NCI-H2227 treated with DMSO at 0.1 percent for 48 hours (cell line): Measurements from ENCODE around the gene AK3.
"Not testable (repeated sequence)": the region's sequence is repeated elsewhere in the genome, so short reads cannot be mapped to it uniquely, and the experiment has no call there.

Experiments
- DNase-seq: peaks from one replicate; lab custom pipeline; 2025; lab: John Stamatoyannopoulos, UW

Gene AK3

DNA sequence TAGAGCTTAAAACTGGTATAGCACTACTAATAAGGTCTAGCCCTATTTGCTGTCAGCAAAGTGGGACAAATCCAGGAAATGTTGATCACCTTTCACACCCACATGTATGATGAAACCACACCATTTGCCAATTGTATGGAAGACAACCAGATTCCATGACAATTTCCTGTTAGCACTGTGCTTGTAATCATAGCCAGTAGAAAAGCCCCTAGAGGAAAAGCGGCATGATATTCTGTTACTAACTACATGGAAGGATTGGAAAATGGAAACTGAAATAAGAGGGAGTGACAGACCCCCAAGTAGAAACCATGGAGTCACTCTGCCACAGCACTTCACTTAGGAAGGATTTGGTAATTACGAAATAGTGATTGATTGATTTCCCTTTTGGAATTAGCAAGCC, 75.6 kb downstream of the AK3 start:
- DNase-seq, result no peak

DNA sequence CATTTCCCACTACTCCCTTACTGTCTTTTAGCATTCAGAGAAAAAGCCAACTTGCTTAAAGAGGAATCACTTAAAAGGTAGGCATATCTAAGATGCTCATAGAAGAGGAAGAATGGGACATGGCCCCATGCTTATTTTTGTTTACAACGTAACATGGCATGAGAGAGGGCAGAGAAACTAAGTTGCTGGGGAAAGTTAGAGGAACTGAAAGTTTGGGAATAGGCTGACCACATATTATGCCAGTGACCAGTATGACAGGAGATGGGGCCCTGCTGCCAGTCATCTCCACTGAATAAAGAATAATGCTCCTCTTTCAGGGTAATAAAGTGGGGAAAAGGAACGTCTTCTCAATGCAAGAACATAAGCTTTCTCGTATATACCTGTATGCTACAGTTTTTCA, 77.0 kb downstream of the AK3 start:
- no peak for DNase-seq

DNA sequence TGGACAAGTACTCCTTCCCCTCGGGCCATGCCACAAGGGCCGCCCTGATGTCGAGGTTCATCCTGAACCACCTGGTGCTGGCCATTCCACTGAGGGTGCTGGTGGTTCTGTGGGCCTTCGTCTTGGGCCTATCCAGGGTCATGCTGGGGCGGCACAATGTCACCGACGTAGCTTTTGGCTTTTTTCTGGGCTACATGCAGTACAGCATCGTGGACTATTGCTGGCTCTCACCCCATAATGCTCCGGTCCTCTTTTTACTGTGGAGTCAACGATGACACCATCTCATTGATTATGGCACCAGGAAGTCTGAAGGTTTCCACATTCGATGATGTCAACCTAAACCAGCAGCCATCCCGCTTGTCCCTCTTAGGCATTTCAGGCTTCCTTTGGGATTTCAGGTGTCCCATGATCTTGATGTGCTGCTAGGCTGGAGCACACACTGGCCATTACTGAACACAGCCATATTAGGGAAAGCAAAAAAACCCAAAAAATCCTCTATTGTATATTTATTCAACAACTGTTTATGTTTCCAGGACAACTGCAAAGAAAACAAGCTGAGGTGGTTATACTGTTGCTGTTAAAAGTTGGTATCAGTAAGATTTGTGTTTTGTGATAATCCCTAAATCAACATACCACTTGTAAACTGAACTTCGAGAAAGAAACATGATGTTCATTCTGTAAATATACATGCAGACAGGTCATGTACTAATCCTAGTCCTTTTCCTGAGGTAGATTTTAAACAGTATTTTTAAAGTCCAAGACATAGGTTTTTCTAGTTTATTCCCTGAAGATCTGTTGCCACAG, 77.8 kb downstream of the AK3 start:
- DNase-seq, result no peak

DNA sequence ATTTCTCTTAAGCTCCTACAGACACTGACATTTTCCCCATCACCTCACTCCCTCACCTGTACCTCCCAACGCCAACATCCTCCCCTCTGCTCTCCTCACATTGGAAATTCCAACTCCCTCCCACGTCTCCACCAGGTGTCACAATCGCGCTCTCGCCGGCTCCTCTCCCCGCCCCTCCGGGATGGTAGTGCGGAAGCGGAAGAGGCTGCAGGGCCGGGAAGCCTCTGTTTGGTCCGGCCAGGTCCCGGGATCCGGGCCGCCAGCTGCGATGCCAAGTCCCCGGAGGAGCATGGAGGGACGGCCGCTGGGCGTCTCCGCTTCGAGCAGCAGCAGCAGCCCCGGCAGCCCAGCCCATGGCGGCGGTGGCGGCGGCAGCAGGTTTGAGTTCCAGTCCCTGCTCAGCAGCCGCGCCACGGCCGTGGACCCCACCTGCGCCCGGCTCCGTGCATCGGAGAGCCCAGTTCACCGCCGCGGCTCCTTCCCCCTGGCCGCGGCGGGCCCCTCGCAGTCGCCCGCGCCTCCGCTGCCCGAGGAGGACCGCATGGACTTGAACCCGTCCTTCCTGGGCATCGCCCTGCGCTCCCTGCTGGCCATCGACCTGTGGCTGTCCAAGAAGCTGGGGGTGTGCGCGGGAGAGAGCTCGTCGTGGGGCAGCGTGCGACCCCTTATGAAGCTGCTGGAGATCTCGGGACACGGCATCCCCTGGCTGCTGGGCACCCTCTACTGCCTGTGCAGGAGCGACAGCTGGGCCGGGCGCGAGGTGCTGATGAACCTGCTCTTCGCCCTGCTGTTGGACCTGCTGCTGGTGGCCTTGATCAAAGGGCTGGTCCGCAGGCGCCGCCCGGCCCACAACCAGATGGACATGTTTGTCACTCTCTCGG, 78.7 kb downstream of the AK3 start, which contains the start of gene PLPP6:
Gene PLPP6 (plus strand): TSS at position 187 of the 881 bp plus-strand sequence. CDS start 82 bp downstream, at position 269.
- DNase-seq, result peak; percentile 86

DNA sequence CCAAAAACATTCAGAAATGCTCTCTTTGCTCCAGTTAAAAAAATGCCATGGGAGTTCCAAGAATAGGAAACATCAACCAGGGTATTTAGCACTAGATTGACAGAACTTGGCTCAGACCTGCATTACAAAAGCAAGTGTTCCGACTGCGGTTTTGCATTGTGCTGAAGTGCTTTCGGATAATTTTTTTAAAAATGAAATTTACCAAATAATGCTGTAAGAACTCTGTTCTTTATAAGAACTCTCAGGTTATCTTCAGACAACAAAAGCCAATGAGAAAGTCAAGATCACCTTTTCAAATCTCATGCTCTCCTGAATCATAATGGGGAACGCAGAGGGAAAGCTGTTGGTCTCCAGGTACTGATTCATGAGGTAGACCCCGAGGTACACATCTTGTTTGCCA, 79.4 kb downstream of the AK3 start:
- DNase-seq, result no peak

DNA sequence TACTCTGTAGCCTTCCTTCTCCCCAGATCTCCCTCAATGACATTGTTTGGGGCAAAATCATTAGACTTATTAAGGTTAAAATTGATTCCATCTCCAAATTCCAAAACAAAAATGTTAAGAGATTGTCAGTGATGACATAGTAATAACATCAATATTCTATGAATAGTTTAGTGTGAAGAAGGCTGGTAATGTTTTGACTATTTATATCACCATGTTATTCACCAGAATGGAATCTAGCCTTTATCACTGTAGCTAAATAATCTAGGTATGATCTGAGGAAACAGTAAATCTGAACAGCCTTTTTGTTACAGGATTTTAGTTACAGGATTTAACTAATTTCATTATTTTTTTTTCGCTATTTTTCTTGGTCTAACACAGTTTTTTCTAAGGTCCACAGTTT, 79.8 kb downstream of the AK3 start:
- DNase-seq, result no peak

DNA sequence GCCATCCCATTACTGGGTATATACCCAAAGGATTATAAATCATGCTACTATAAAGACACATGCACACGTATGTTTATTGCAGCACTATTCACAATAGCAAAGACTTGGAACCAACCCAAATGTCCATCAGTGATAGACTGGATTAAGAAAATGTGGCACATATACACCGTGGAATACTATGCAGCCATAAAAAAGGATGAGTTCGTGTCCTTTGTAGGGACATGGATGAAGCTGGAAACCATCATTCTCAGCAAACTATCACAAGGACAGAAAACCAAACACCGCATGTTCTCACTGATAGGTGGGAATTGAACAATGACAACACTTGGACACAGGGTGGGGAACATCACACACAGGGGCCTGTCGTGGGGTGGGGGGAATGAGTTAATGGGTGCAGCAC, 80.3 kb downstream of the AK3 start:
- DNase-seq, result not testable (repeated sequence)
